Astrocyte (in vitro differentiated cells and primary cell): Measurements from ENCODE around the gene APOH.

Experiments used
- CTCF ChIP-seq: IDR thresholded peaks from 2 replicates; pipeline ENCODE4 v1.5.1; 2011; ENCODE audit warnings: low read depth, mild to moderate bottlenecking, inconsistent platforms, low read length, moderate library complexity; ENCODE audit not compliant: insufficient read depth
- EZH2 ChIP-seq: IDR thresholded peaks from 2 replicates; pipeline ENCODE4 v1.6.1; 2012; ENCODE audit warnings: mild to moderate bottlenecking, low read length, inconsistent platforms; ENCODE audit not compliant: insufficient read depth

- TF ChIP-seq CTCF (no peak), EZH2 (no peak)
Observed at GRCh38 chr17:66178642-66179041, 50.6 kb downstream of the APOH start.
